ENCODE data around the gene ASPSCR1. TPM values are rescaled to one million over a fixed set of nuclear protein-coding genes. Genes with fewer than 3 reads are reported as not detected.

ASPSCR1 gene
- total and polyA plus RNA-seq, 8 donors, result 11.7 to 143 (median 55.6) TPM

- peak in 1 of 2 donors; percentile 56 for DNase-seq
- H3K36me3 ChIP-seq, result peaks cover 19 to 69% (median 62%) of the 10 kb centered on the region in 4 donors
Observed at GRCh38 chr17:82050761-82051641, 73.6 kb downstream of the ASPSCR1 start.

GRCh38 chr17:82051776-82052637 is 74.6 kb downstream of the ASPSCR1 start, which contains the start of the genes GPS1 and RFNG:
GPS1 (plus strand) TSS chr17:82051898; CDS start chr17:82051932, 34 bp downstream.
RFNG (minus strand) TSS chr17:82051811; CDS start chr17:82051766, 45 bp downstream.
- intact Hi-C loops (cut with DNase I; ENCODE audit: low total_unique reads), result no loop called here
- Histone ChIP-seq H3K9me3 (no peaks in the 10 kb centered on the region), H3K36me3 (peaks cover 29 to 72% (median 68%) of the 10 kb centered on the region in 4 donors), H3K4me3 (peak within 1 kb of the TSS; percentile 67 to 88 (median 86)), H3K27ac (peak within 1 kb of the TSS; percentile 50 to 85 (median 82)), H3K27me3 (no peaks in the 10 kb centered on the region), H3K4me1 (peaks cover 28 to 55% (median 48%) of the 10 kb centered on the region in 4 donors)
- DNase-seq, result peak; percentile 82 to 93
- 0 to 2% (median 1%) methylated on average over 30 to 94 of the region's 94 CpGs for WGBS, 5 donors
- TF ChIP-seq POLR2A (IDR thresholded peaks at IDR 0.05) (no peak), EP300 (IDR thresholded peaks at IDR 0.05) (no peak), POLR2AphosphoS5 (IDR thresholded peaks at IDR 0.05) (peak; percentile 31 to 73 (median 40))

More at GRCh38 chr17:82050761-82051641, 73.6 kb downstream of the ASPSCR1 start:
- peaks cover 28 to 55% (median 48%) of the 10 kb centered on the region in 4 donors for H3K4me1 ChIP-seq
- 10 to 28% (median 16%) methylated on average over 29 to 79 of the region's 79 CpGs for WGBS, 5 donors
- no peaks in the 10 kb centered on the region for H3K9me3 ChIP-seq
- peak overlapping the region; percentile 50 to 85 (median 82) for H3K27ac ChIP-seq
- peak overlapping the region; percentile 67 to 88 (median 86) for H3K4me3 ChIP-seq
- no peaks in the 10 kb centered on the region for H3K27me3 ChIP-seq
- intact Hi-C loops (cut with DNase I; ENCODE audit: low total_unique reads), result no loop called here
- TF ChIP-seq POLR2AphosphoS5 (IDR thresholded peaks at IDR 0.05), result no peak
- TF ChIP-seq EP300 (IDR thresholded peaks at IDR 0.05), result no peak
- no peak for TF ChIP-seq CTCF (IDR thresholded peaks at IDR 0.05)
- no peak for TF ChIP-seq POLR2A (IDR thresholded peaks at IDR 0.05)

DNA sequence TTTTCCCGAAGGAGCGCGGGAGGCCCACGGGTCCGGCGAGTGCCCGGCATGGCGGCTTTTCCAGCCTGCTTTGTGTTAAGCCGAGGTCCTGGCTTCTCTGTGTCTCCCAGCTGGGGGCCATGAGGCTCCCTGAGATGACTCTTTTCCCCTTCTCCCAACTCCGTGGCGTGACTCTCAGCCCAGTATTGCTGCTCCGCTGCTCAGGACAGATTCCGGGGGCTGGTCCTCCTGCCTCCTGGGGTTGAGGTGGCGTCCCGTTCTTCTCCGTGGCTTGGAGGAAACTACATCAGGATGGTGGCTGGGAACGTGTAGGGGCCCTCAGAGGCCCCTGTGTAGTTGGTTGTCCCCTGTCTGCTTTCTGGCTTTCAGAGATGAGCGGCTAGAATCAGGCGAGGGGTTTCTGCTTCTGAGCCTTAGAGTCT is 75.2 kb downstream of the ASPSCR1 start:
- intact Hi-C loops (cut with DNase I; ENCODE audit: low total_unique reads), result no loop called here
- H3K27me3 ChIP-seq, result no peaks in the 10 kb centered on the region
- TF ChIP-seq POLR2A (IDR thresholded peaks at IDR 0.05) (no peak), EP300 (IDR thresholded peaks at IDR 0.05) (no peak), CTCF (IDR thresholded peaks at IDR 0.05) (no peak), POLR2AphosphoS5 (IDR thresholded peaks at IDR 0.05) (no peak)
- peak overlapping the region in 3 of 5 donors; percentile 41 to 85 (median 82) for H3K27ac ChIP-seq
- H3K4me3 ChIP-seq, result peak overlapping the region; percentile 67 to 88 (median 86)
- H3K4me1 ChIP-seq, result peaks cover 28 to 55% (median 48%) of the 10 kb centered on the region in 4 donors
- peaks cover 36 to 72% (median 68%) of the 10 kb centered on the region in 4 donors for H3K36me3 ChIP-seq
- H3K9me3 ChIP-seq, result no peaks in the 10 kb centered on the region
- DNase-seq, result no peak
- WGBS, 5 donors, result 15 to 27% (median 20%) methylated on average over 11 to 19 of the region's 19 CpGs

- H3K36me3 ChIP-seq, result peaks cover 41 to 72% (median 68%) of the 10 kb centered on the region in 4 donors
- peak overlapping the region in 2 of 5 donors; percentile 82 to 85 for H3K27ac ChIP-seq
- intact Hi-C loops (cut with DNase I; ENCODE audit: low total_unique reads), result no loop called here
- H3K9me3 ChIP-seq, result no peaks in the 10 kb centered on the region
- H3K4me1 ChIP-seq, result peaks cover 28 to 55% (median 48%) of the 10 kb centered on the region in 4 donors
- no peak for TF ChIP-seq POLR2AphosphoS5 (IDR thresholded peaks at IDR 0.05)
- no peak for TF ChIP-seq POLR2A (IDR thresholded peaks at IDR 0.05)
- TF ChIP-seq EP300 (IDR thresholded peaks at IDR 0.05), result no peak
- no peak for TF ChIP-seq CTCF (IDR thresholded peaks at IDR 0.05)
- no peak for DNase-seq
- no peaks in the 10 kb centered on the region for H3K27me3 ChIP-seq
- WGBS, 5 donors, result 83 to 88% (median 86%) methylated on average over 15 to 19 of the region's 19 CpGs
- peak overlapping the region; percentile 67 to 88 (median 86) for H3K4me3 ChIP-seq
Observed at GRCh38 chr17:82053130-82053529, 75.7 kb downstream of the ASPSCR1 start.

All from stomach (tissue), 9 donors.